Myocyte (in vitro differentiated cells): ENCODE data around the gene ZFP42. TPM values are rescaled to one million over a fixed set of nuclear protein-coding genes. Genes with fewer than 3 reads are reported as not detected.
"Not testable (repeated sequence)": the region's sequence is repeated elsewhere in the genome, so short reads cannot be mapped to it uniquely, and the experiment has no call there.

Source experiments
- DNase-seq: peaks from one replicate; pipeline ENCODE4 v3.0.0-alpha.2; 2012; ENCODE audit warnings: low read depth
- total RNA-seq: library from RNA; depleted of rRNA; stranded (reverse); fragments of >200 nt; gene quantifications from 2 replicates; pipeline ENCODE4 v1.2.3, GENCODE V29; 2014

The ZFP42 gene
- total RNA-seq, 1 donor from 2014 or later: not detected

DNA sequence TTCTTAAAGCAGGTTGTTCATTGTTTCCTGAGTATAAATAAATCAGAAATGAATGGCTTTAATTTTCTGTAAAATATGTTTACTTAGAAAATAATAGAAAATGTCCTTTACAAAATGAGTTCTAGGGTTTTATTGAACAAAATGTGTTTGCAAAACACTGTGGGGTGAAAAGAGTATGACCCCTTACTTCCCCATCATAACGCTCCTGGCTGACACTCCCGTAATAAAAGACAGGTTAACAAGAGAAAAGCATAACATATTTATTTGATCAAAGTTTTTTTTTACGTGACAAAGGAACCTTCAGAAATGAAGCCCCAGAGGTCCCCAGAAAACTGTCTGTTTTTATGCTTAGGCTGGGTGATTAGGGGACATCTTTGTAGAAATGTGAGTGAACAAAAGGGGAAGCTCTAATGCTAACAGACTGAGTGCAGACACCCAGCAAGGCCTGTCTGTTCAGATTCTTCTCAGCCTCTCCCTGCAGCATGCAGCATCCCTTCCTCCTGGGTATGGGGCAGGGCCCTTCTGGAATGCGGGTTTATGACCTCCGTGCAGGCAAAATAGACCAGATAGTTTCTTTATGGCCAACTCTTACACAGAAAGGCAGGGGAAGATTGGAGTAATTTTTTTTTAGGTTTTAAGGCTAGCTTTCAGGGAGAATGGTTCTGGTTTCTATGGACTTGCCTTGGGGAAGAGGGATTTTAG lies 26.1 kb downstream of the ZFP42 start:
- no peak for DNase-seq

DNA sequence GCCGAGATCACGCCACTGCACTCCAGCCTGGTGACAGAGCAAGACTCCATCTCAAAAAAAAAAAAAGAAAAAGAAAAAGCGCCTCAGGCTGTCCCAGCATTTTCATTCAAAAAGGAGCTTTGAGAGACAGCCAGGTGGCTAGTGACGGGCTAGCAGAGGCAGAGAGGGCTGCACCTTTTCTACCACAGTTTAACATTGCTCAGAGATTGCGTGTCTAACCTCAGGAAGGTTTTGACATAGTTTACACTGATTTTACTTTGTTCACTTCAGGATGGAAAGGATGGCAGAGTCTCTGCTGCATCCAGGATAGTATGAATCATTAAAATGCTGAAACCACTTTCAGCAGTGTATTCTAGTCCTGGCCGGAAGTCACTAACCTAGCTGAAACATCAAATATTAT lies 28.1 kb downstream of the ZFP42 start:
- DNase-seq: no peak

DNA sequence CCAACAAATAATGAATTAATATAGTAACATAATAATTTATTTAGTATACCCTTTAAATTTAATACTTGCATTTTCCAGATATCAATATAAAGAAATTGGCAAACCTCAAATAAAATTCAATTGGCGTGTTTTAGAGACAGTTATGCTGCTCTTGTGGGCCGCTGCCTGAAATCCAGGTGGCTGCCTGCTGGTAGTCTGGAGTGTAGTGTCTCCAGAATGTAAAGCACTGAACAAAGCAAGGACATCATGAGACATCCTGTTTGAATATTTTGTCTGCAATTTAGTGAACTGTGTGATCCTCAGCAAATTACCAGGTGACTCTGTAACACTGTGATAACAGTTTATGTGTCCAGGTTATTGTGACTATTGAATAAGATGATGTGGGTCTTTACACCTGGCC lies 29.9 kb downstream of the ZFP42 start:
- no peak for DNase-seq

GRCh38 chr4:188029114-188029513 lies 33.5 kb downstream of the ZFP42 start:
- DNase-seq: no peak

GRCh38 chr4:188030401-188030800 lies 34.8 kb downstream of the ZFP42 start:
- no peak for DNase-seq

GRCh38 chr4:188031751-188032150 lies 36.2 kb downstream of the ZFP42 start:
- DNase-seq: no peak

GRCh38 chr4:188032170-188032569 lies 36.6 kb downstream of the ZFP42 start:
- no peak for DNase-seq

GRCh38 chr4:188032583-188032982 lies 37.0 kb downstream of the ZFP42 start:
- no peak for DNase-seq

- DNase-seq: peak; percentile 5
These were observed 41.6 kb downstream of the ZFP42 start for GRCh38 chr4:188037003-188037713.

DNA sequence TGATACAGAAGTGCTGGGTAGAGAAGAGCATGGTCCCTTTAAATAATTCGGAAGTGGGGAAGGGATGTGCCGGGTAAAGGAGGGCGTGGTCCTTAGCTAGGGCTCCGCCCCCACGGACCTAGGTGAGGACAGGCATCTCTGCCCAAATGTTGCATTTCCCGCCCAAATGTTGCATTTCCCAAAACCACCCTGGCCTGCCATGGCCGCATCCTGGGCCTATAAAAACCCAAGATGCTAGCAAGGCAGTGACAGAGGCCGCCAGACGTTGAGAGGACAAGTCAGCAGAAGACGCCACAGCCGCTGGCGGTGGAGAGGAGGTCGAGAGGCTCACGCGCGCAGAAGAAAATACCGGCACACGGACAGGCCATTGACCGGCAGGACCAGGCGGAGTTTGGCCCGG lies 46.1 kb downstream of the ZFP42 start:
- no peak for DNase-seq

DNA sequence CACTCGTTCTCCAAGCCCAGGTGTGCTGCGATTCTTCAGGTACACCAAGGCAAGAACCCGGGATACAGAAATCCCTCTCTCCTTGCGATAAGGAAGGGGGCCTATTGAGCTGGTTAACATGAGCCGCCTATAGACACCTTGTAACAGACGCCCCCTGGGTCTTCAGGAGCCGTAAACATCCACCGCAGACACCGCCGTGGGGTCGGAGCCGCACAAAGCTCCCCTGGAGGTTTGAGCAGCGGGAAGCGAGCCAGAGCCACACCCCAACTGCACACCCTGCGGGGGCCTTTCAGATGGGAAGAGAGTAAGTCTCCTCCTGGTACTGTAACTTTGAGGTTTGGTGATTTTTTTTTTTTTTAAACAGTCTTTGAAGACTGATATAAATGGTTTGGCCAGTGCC lies 46.6 kb downstream of the ZFP42 start:
- no peak for DNase-seq

DNA sequence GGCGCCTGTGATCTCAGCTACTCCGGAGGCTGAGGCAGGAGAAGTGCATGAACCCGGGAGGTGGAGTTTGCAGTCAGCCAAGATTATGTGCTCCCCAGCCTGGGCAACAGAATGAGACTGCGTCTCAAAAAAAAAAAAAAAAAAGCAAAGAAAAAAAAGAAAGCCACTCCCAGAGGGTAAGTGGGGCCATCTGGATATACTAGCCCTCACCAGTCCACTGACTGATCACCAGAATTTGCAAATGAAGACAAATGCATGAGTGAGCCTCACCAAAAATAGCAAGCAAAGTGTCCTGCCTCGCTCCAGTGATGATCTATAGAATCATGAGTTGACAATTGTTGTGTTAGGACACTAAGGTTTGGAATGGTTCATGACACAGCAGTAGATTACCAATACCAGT lies 47.6 kb downstream of the ZFP42 start:
- DNase-seq: no peak

GRCh38 chr4:188045461-188045860 lies 49.9 kb downstream of the ZFP42 start:
- DNase-seq: not testable (repeated sequence)

- DNase-seq: no peak
These were observed 51.1 kb downstream of the ZFP42 start for GRCh38 chr4:188046657-188047056.

GRCh38 chr4:188053302-188053701 lies 57.7 kb downstream of the ZFP42 start:
- no peak for DNase-seq

Other genes starting within 250 kb of the ZFP42 start
- not detected in 2 replicates for gene TRIML2, start 113.8 kb downstream of the ZFP42 start, total RNA-seq
- gene TRIML1, start 143.7 kb downstream of the ZFP42 start, total RNA-seq: not detected in 2 replicates